HG03280 (cell line): Measurements from ENCODE around the gene TMEM144.
"Not testable (repeated sequence)": the region's sequence is repeated elsewhere in the genome, so short reads cannot be mapped to it uniquely, and the experiment has no call there.

Source experiments
- ATAC-seq: cut with Tn5 transposase; IDR thresholded peaks from one replicate; pipeline ENCODE4 v1.9.1; 2021; ENCODE audit warnings: mild to moderate bottlenecking, moderate library complexity; ENCODE audit not compliant: unreplicated experiment

TMEM144 gene

DNA sequence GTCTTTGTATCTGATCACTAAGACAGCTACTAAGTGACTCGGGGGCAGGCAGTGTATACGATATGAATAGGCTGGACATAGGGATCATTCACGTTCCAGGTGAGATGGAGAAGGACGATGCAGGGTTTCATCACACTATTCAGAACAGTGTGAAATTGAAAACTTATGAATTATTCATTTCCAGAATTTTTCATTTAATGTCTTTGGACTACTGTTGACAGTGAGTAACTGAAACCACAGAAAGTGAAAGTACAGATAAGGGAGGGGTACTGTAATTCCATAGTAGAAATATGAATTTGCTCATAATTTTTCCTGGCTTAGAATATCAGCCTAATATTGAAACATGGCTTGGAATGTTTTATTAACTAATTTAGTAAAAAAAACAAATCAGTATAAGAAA, 24.4 kb downstream of the TMEM144 start:
- ATAC-seq = no peak

- ATAC-seq = no peak
These were observed 26.2 kb downstream of the TMEM144 start for GRCh38 chr4:158236304-158237030.

- ATAC-seq = no peak
These were observed 28.3 kb downstream of the TMEM144 start for GRCh38 chr4:158238575-158238974.

DNA sequence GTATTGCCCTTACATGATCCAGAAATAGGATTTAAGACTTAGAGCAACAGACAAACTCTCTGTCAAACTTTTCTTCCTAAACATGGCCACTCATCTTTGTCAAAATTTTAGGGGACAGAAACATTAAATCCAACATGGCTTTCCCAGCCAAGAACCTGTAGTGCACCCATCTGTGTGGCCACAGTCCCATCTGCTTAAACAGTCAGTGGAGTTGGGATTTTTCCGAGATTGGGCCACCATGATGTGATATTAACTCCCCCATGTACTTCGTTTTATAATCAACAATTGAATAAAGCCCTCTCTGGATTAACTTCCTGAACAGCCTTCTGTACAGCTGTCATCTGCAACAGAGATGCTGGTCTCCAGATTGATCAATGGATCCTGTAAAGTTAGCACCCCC, 28.9 kb downstream of the TMEM144 start:
- ATAC-seq = no peak

DNA sequence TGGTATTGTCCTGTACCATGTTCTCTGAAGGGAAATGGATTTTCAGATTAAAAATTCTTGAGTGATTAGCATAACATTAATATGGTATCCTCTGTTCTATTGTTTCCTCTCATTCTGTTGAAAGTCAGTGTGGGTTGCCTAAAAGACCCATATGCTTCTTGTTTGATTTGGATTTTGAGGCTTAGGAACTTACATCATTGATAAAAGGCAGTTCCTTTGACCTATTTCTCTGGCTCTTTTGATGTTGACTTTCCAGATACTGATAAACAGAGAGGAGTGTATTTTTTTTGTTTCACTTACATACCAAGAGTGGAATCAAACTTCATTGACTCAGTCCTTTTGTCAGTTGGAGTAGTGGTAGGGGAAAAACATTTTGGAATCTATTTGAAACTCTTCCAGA, 32.8 kb downstream of the TMEM144 start:
- no peak for ATAC-seq

DNA sequence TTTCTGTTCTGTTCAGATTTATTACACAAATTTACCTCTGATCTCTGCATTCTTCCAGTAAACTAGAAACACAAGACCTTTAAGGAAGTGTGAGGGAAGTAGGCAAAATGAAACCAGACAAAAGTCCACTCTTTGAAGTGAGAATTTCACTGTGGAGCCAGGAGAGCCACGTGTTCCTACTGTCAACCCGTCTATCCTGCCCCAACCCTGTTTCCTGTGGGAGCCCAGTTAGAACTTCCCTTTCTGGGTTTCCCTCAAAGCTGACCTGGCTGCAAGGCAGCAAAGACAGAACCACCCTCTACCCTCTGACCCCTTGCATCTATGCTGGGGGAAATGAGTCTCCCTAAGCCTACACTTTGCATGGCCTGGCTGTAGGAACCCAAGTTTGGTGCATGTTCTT, 40.0 kb downstream of the TMEM144 start:
- no peak for ATAC-seq

GRCh38 chr4:158253350-158253980, 43.2 kb downstream of the TMEM144 start:
- peak; percentile 77 for ATAC-seq

GRCh38 chr4:158254292-158254691, 44.0 kb downstream of the TMEM144 start:
- no peak for ATAC-seq

- peak; percentile 70 for ATAC-seq
These were observed 45.5 kb downstream of the TMEM144 start for GRCh38 chr4:158255727-158256324.

DNA sequence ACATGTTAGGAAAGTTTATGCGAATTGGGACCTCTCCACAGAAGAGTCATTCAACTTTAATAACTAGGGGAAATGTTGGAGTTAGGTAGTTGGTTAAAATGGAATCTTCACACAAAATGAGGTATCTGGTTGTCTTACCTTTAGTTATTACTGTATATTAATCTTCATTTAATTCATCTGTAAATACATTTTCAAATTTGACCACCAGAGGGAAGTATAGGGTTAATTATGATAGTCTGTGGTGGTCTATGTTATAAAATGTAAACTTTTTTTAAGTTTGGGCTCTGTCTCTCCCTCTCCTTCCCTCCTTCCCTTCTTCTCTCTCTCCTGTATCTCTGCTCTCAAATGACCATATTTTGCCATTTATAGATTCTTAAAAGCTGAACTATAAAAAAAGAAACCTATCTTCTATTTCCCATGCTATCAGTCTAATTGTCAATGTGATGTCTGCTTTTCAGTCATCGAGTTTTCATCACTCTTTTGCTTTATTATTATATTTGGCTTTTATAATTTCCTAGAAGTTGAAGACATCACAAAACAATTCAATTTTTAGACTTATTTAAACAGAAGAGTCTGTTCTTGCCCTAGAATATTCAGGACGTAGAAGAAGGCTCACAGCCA, 49.8 kb downstream of the TMEM144 start:
- ATAC-seq = no peak

- ATAC-seq = no peak
These were observed 51.2 kb downstream of the TMEM144 start for GRCh38 chr4:158261480-158261879.

DNA sequence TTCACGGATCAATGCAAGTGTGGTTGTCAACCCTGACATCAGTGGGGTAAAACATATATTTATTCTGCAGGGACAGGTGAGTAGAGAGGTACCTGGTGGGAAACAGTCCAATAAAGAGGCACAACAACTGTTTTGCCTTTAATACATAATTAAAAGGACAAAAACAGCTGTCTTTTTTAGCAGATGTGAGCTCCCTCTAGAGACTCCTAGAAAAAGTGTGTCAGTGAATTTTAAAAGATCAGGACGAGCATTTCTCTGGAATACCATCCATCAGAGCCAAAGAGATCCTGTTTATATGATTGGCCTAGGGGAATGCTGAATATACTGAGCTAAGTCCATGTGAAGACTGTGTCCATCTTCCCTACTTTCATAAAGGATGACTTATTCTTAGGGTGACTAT, 58.3 kb downstream of the TMEM144 start:
- no peak for ATAC-seq

DNA sequence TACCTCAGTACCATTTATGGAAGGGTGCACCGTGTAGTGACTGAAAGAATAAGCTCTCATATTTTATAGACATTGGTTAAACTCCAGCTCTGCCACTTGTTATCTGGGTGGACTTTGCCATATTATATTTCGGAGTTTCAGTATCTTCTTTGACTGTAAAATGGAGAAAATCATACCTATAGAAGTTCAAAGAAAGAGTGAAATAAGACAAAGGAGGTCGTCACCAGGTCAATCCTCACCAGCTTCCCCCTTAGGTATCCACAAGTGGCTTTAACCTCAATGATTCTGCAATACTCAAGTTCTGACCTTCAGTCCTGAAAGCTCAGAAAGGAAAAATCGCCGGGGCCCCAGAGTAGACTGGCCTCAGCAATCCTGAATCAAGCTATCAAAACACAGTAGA, 64.3 kb downstream of the TMEM144 start:
- no peak for ATAC-seq

- no peak for ATAC-seq
These were observed 67.3 kb downstream of the TMEM144 start for GRCh38 chr4:158277558-158277957.

DNA sequence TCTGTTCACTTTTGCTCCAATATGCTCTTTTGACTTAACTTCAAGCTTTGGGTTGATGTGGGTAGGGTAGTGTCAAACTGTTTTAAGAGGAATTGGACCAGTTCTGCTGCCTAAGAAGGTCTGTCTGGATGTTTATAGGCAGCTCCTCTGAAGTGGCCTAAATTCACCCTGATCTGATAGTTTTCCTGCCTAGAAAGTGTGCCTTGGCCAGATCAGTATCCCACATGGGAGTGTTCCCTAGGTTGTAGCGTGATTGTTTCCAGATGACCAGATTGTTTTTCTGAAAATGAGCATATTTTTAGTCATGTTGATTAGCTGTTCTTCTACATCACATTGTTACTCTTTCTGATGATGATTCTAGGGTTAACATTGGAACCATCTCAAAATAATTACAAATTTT, 68.8 kb downstream of the TMEM144 start:
- ATAC-seq = not testable (repeated sequence)

DNA sequence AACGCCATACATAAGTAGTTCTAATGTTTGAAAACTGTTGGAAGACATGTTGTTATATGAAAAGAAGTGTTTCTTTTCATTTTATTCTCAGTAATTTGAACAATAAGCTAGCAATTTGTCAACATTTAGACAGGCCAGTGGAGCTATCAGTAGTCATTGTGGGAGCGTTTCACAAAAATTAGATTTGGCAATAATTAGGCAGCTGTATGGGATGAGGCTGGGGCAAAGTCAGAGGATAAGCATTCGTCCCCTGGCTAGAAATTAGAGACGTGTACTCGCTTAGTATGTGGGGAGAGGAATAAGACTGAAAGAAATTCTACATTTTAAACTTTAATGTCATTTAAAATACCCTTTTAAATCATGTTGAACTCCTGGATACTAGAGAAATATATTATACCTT, 70.6 kb downstream of the TMEM144 start:
- ATAC-seq = no peak

DNA sequence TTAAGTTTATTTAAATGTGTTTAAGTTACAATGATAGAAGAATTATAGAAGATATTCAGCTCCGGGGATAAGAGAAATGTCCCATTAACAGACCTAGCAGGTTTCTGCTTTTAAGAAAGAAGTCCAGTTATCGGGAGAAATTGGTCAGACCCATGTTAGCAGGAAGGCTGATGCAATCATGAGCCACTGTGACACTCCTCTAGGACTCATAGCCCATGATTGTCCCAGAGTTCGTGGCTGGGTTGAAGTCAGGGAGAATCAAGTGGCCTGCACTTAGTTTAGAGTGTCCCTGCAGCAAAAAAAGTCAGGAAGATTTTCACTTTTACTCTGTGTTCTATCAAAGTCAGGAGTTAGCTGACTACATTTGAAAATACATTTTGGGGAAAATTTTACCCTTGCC, 72.0 kb downstream of the TMEM144 start:
- no peak for ATAC-seq

GRCh38 chr4:158285429-158286216, 75.3 kb downstream of the TMEM144 start:
- peak; percentile 79 for ATAC-seq

DNA sequence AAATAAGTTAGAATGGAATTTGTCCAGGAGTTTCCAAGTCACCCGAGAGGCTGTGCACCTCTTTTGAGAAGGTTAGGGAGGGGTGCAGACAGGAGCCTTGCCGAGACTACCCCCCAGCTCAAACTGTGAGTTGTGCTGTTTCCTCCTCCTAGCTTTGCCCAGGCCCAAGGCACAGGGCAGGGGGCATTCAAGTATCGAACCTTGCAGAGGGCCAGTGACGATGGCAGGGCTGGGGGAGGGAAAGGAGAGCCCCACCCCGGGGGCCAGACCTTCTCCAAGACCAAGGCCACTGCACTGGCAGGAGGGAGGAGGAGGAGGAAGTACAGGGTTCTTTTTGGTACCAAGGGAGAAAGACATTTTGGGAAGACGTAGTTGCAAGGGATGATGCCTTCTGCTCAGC, 80.6 kb downstream of the TMEM144 start:
- no peak for ATAC-seq

DNA sequence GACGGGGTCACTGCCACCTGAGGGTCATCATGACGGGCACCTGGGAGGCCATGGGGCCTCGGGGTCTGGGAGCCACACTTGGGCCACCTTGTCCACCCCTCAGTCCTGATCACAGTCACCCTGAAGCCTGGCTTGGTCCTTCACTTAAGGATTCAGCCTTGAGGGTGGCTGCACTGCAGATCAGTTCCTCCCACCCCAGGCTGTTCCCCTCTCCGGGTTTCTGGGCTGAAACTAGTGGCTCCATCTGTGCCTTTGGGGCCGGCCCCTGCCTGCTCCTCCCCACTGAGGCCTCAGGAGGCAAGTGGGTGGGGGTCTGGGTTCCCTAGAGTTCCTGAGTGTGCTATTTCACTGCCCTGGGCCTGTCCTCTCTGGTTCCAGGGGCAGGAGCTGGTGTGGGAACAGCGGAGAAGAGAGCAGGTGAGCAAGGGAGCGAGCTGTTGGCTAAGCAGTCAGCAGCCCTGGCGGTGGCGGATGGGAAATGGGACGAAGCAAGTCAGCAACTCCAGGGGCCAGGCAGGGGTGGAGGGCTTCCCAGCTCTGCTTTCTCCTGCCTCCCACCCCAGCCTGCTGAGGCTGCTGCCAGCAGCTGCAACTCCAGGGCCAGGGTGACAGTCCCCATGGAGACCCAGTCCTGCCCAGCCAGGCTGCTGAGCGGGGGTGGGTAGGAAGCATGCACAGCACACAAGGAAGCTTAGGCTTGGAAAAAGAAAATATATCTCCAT, 81.2 kb downstream of the TMEM144 start:
- no peak for ATAC-seq
